ENCODE measurements around the gene MAMLD1. TPM values are rescaled to one million over a fixed set of nuclear protein-coding genes. Genes with fewer than 3 reads are reported as not detected.

The MAMLD1 gene
- total and polyA plus RNA-seq, 3 experiments from 2014 or later = 1.8 to 7.3 (median 6.2) TPM

DNA sequence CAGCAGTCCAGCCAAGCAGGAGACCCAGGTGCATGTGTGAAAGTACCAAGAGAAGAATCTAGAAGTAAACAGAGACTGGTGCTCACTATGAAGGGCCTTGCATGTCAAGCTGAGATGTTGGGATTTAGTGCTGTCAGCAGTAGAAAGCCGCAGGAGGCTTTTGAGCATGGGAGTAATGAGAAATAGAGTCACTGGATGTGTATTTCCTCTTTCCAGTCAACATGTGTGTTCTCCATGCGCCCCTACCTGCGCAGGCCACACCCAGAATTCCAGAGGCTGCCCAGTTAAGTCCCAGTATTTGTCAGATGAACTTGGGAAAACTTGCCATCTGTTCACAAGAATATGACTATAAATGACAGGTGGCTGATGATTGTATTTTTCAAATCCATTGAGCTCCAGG is 4.5 kb upstream of the MAMLD1 start:
- DNase-seq = no peak

DNA sequence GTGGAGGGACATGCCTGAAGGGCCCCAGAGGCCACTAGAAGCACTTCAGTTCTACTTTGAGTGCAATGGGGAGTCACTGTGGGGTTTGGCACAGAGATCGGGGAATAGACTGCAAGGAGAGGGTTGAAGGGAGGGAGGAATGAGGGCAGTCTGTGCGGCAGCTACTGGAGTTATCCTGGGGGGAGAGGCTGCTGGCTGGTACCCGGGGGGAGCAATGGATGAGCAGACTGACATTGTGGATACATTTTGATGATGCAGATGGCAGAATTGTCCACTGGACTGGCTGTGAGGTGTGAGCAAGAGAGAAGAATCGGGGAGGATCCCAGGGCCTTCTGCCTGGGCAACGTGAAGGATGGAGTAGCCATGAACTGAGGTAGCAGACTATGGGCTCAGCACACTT is 2.8 kb upstream of the MAMLD1 start:
- Mint-ChIP-seq H3K4me1 (peaks cover 9 to 11% (median 9%) of the 10 kb centered on the region in 3 donors), H3K27me3 (peaks cover 0 to 7% of the 10 kb centered on the region in 2 donors), H3K27ac (peak overlapping the region in 1 of 8 donors; percentile 11), H3K36me3 (peaks cover 0 to 1% (median 0%) of the 10 kb centered on the region in 3 donors), H3K4me3 (peak overlapping the region in 5 of 7 donors; percentile 25 to 90 (median 88)), H3K9me3 (no peaks in the 10 kb centered on the region)
- Histone ChIP-seq H3K9me3 (ENCODE audit: low read length) (no peaks in the 10 kb centered on the region), H3K27ac (ENCODE audit: low read depth, low read length) (no peak overlapping the region), H3K27me3 (ENCODE audit: insufficient read depth, low read length, poor library complexity, severe bottlenecking) (no peaks in the 10 kb centered on the region), H3K4me3 (ENCODE audit: low read length) (no peak overlapping the region), H3K36me3 (ENCODE audit: insufficient read depth, low read length) (no peaks in the 10 kb centered on the region), H3K4me1 (ENCODE audit: insufficient read depth, low read length) (no peaks in the 10 kb centered on the region)
- ChIA-PET POLR2A (no interaction called here), CTCF (interaction anchor here (1.5 to 2.3 kb wide), 2 partner anchors 7 to 420 kb away, joined by 4 to 8 read pairs; no protein-coding TSS in a partner anchor)
- DNase-seq = no peak

More for the DNA sequence above, 4.5 kb upstream of the MAMLD1 start:
- Mint-ChIP-seq H3K27ac (no peak overlapping the region), H3K27me3 (peaks cover 0 to 7% of the 10 kb centered on the region in 2 donors), H3K4me3 (no peak overlapping the region), H3K36me3 (peaks cover 0 to 1% (median 0%) of the 10 kb centered on the region in 3 donors), H3K4me1 (peaks cover 9 to 11% (median 9%) of the 10 kb centered on the region in 3 donors), H3K9me3 (no peaks in the 10 kb centered on the region)
- Histone ChIP-seq H3K9me3 (ENCODE audit: low read length) (no peaks in the 10 kb centered on the region), H3K27ac (ENCODE audit: low read depth, low read length) (no peak overlapping the region), H3K27me3 (ENCODE audit: insufficient read depth, low read length, poor library complexity, severe bottlenecking) (no peaks in the 10 kb centered on the region), H3K36me3 (ENCODE audit: insufficient read depth, low read length) (no peaks in the 10 kb centered on the region), H3K4me3 (ENCODE audit: low read length) (no peak overlapping the region), H3K4me1 (ENCODE audit: insufficient read depth, low read length) (no peaks in the 10 kb centered on the region)
- ChIA-PET POLR2A (no interaction called here), CTCF (no interaction called here)

DNA sequence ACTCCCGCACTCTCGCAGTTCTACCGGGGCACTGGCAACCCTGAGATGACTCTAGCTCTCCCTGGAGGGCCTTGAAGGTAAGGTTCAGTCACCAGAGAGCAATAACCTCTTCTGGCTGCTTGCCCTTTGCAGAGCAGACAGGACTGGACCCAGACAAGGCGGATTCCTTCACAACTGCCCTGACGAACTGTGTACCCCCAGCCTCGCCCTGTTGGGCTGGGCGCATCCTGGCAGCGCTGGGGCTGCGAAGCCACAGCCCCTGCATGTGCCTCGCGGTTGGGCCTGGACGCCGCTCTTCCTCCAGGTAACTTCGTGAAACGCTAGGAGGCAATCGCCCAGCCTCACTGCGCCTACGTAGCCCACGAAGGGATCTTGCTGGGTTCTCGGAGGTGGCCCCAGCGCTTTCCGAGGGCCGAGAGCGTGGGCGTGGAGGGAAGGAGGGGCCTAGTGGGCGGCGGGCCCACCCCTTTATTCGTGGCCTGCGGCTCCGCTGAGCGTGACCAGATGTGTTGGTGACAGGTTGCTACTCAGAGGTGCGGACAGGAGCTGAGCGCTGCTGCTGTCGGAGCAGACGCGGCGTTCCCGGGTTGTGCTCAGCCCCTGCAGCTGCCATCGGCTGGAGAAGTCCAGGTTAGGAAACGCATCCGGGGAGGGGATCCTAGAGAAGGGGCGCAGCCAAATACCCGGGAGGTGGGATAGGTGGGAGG is 1.9 kb upstream of the MAMLD1 start:
- no peaks in the 10 kb centered on the region for H3K9me3 ChIP-seq (ENCODE audit: low read length)
- H3K27me3 ChIP-seq (ENCODE audit: insufficient read depth, low read length, poor library complexity, severe bottlenecking) = no peaks in the 10 kb centered on the region
- ChIA-PET POLR2A (no interaction called here), CTCF (interaction anchor here (1.5 to 2.3 kb wide), 3 partner anchors 8 to 421 kb away, joined by 3 to 8 read pairs (median 4); no protein-coding TSS in a partner anchor)
- H3K4me1 ChIP-seq (ENCODE audit: insufficient read depth, low read length) = no peaks in the 10 kb centered on the region
- Mint-ChIP-seq H3K4me1 (peaks cover 12 to 17% (median 15%) of the 10 kb centered on the region in 3 donors), H3K27me3 (peaks cover 0 to 7% of the 10 kb centered on the region in 2 donors), H3K4me3 (peak overlapping the region; percentile 88 to 96 (median 89)), H3K9me3 (no peaks in the 10 kb centered on the region), H3K36me3 (peaks cover 0 to 3% (median 0%) of the 10 kb centered on the region in 3 donors), H3K27ac (peak overlapping the region in 5 of 8 donors; percentile 3 to 95 (median 50))
- peak overlapping the region; percentile 50 for H3K4me3 ChIP-seq (ENCODE audit: low read length)
- no peaks in the 10 kb centered on the region for H3K36me3 ChIP-seq (ENCODE audit: insufficient read depth, low read length)
- DNase-seq = peak in 3 of 5 donors; percentile 16 to 52 (median 32)
- no peak overlapping the region for H3K27ac ChIP-seq (ENCODE audit: low read depth, low read length)

DNA sequence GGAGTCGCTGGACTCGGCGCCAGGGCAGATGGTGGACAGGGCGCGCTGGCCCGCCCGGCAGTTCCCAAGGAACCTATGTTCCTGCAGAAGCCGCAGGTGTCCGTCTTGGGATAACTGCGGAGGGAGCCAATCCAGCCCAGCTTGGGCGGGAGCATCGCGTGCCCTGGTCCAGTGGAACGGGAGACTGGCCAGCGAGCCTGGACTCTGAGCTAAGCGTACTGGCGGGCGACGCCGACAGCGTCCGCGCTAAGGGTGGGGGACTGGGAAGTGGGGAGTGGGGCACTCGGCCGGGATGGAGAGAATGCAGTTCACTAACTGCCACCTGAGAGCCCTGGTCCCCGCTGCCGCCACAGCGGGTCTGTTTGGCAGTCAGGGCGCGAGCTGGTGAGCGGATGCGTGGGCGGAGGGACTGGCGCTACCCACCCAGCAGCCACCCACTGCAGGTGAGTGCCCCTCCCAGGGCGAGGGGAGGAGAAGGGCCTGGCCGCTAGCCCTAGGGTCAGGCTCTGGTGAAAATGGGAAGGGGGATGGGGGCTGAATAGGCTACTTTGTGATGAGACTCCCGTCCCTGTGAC is 1.3 kb upstream of the MAMLD1 start:
- ChIA-PET CTCF (interaction anchor here (1.5 to 3.8 kb wide), 4 partner anchors 9 to 422 kb away, joined by 3 to 16 read pairs (median 6); no protein-coding TSS in a partner anchor), POLR2A (no interaction called here)
- Histone ChIP-seq H3K4me3 (ENCODE audit: low read length) (peak overlapping the region; percentile 50), H3K36me3 (ENCODE audit: insufficient read depth, low read length) (no peaks in the 10 kb centered on the region), H3K27me3 (ENCODE audit: insufficient read depth, low read length, poor library complexity, severe bottlenecking) (no peaks in the 10 kb centered on the region), H3K4me1 (ENCODE audit: insufficient read depth, low read length) (no peaks in the 10 kb centered on the region), H3K27ac (ENCODE audit: low read depth, low read length) (no peak overlapping the region), H3K9me3 (ENCODE audit: low read length) (no peaks in the 10 kb centered on the region)
- Mint-ChIP-seq H3K4me1 (peaks cover 18 to 24% (median 20%) of the 10 kb centered on the region in 3 donors), H3K9me3 (no peaks in the 10 kb centered on the region), H3K27me3 (peaks cover 0 to 7% of the 10 kb centered on the region in 2 donors), H3K36me3 (peaks cover 0 to 3% (median 0%) of the 10 kb centered on the region in 3 donors), H3K4me3 (peak overlapping the region; percentile 88 to 96 (median 89)), H3K27ac (peak overlapping the region in 5 of 8 donors; percentile 50 to 95 (median 67))
- peak in 2 of 5 donors; percentile 12 to 48 for DNase-seq

DNA sequence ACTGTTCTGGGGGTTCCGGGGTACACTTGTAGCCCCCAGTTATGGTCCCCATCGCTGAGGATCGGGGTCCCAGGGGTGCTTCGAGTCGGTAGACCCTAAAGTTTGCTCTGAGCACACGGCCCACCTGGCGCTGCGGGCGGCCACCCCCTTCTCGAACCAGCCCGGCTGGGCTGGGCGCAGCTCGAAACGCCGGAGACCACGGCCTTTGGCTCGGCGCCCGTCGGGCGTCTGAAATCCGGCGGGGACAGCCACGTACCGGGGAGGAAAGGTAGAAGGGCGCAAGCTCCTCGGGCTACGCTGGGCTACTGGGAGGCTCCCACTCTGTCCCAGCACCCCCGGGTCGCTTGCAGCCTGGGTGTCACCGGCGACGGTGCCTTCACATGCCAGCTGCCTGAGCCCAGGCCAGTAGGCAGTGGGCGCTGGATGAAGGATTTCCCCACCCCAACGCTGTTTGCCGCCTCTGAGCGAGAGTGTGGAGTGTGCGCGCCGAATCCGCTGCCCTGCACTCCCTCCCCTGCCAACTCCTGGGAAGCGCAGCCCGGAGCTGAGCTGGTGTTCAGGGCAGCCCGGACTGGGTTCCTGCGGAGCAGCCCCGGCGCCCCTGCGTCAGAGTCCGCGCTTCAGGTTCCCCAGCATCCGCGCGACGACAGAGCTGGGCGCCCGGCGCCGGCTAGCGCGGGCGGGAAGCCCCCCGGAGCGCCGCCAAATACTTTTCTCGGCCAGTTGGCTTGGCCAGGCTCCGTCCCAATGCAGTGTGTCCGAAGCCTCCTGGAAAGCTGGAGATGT is 637 bp downstream of the MAMLD1 start:
- POLR2A ChIA-PET = interaction anchor here (0.5 to 1.1 kb wide), 3 partner anchors 205 to 424 kb away, joined by 3 to 6 read pairs (median 3); partner anchors contain the start of gene MTM1
- Histone ChIP-seq H3K27me3 (ENCODE audit: insufficient read depth, low read length, poor library complexity, severe bottlenecking) (no peaks in the 10 kb centered on the region), H3K9me3 (ENCODE audit: low read length) (no peaks in the 10 kb centered on the region), H3K4me3 (ENCODE audit: low read length) (peak overlapping the region; percentile 50), H3K27ac (ENCODE audit: low read depth, low read length) (no peak overlapping the region), H3K36me3 (ENCODE audit: insufficient read depth, low read length) (no peaks in the 10 kb centered on the region), H3K4me1 (ENCODE audit: insufficient read depth, low read length) (no peaks in the 10 kb centered on the region)
- Mint-ChIP-seq H3K4me1 (peaks cover 20 to 26% (median 21%) of the 10 kb centered on the region in 3 donors), H3K4me3 (peak overlapping the region; percentile 57 to 90 (median 81)), H3K9me3 (no peaks in the 10 kb centered on the region), H3K27ac (no peak overlapping the region), H3K36me3 (peaks cover 0 to 3% (median 0%) of the 10 kb centered on the region in 3 donors), H3K27me3 (peaks cover 0 to 7% of the 10 kb centered on the region in 2 donors)
- peak in 2 of 5 donors; percentile 10 to 43 for DNase-seq
- CTCF ChIA-PET = interaction anchor here (1.1 to 3.8 kb wide), 5 partner anchors 13 to 401 kb away, joined by 3 to 22 read pairs (median 8); no protein-coding TSS in a partner anchor

DNA sequence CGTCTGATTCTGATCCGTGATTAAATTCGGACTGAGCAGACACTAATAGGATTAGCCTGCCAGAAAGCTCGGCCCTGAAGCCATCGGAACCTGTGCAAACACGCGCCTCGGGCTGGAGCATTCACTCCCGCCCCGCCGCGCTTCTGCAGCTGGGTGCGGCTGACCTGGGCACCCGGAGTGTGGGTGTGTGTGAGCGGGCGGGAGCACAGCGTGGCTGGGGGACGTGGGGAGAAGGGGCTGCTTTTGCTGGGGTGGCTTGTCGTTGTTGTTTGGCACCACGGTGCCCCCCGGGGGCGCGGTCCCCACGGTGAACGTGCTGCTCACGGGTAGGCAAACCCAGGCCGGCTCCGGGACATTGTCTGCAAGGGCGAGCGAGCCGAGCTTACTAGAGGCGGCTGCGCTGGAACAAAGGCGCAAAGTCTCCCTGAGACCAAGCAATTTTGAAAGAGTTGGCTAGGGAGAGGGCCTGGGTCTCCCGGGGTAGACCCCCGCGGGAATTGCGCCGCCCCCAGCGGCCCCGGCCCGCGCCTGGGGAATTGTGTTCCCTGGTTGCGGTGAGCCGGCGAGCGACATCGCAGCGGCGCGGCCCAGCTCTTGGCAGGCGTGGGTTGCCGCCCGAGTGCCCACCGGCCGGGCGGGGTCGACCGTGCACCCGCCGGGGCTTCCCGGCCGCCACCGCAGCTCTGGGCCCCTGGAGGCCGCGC is 1.4 kb downstream of the MAMLD1 start:
- peaks cover 0 to 3% (median 0%) of the 10 kb centered on the region in 3 donors for H3K36me3 Mint-ChIP-seq
- H3K27me3 ChIP-seq (ENCODE audit: insufficient read depth, low read length, poor library complexity, severe bottlenecking) = no peaks in the 10 kb centered on the region
- H3K36me3 ChIP-seq (ENCODE audit: insufficient read depth, low read length) = no peaks in the 10 kb centered on the region
- H3K9me3 ChIP-seq (ENCODE audit: low read length) = no peaks in the 10 kb centered on the region
- peaks cover 0 to 7% of the 10 kb centered on the region in 2 donors for H3K27me3 Mint-ChIP-seq
- no peak overlapping the region for H3K27ac Mint-ChIP-seq
- peak overlapping the region; percentile 57 to 90 (median 81) for H3K4me3 Mint-ChIP-seq
- no peaks in the 10 kb centered on the region for H3K9me3 Mint-ChIP-seq
- peak overlapping the region; percentile 50 for H3K4me3 ChIP-seq (ENCODE audit: low read length)
- no peaks in the 10 kb centered on the region for H3K4me1 ChIP-seq (ENCODE audit: insufficient read depth, low read length)
- CTCF ChIA-PET = interaction anchor here (1.1 to 3.8 kb wide), 8 partner anchors 12 to 402 kb away, joined by 3 to 22 read pairs (median 4); no protein-coding TSS in a partner anchor
- H3K27ac ChIP-seq (ENCODE audit: low read depth, low read length) = no peak overlapping the region
- DNase-seq = peak in 2 of 5 donors; percentile 13 to 51
- H3K4me1 Mint-ChIP-seq = peaks cover 20 to 26% (median 21%) of the 10 kb centered on the region in 3 donors
- POLR2A ChIA-PET = interaction anchor here (0.7 to 1.1 kb wide), 2 partner anchors 13 to 204 kb away, joined by 3 to 6 read pairs; partner anchors contain the start of gene MTM1
